Parathyroid adenoma (tissue), 2 donors: ENCODE measurements around the gene BIN1.

Experiments used
- H2AFZ ChIP-seq: fragments of 300-600 bp; sonication (generic); one replicate; pipeline ENCODE4 v1.7.0; 2017; ENCODE audit warnings: antibody characterized with exemption, mild to moderate bottlenecking
- H3K27ac ChIP-seq: fragments of 300-600 bp; sonication (generic); one replicate; pipeline ENCODE4 v1.7.0; 2017
- H3K27me3 ChIP-seq: fragments of 300-600 bp; sonication (generic); one replicate; pipeline ENCODE4 v1.7.0; 2017; ENCODE audit warnings: low read length; ENCODE audit not compliant: control insufficient read depth, insufficient read depth
- H3K36me3 ChIP-seq: fragments of 300-600 bp; sonication (generic); one replicate; pipeline ENCODE4 v1.7.0; 2017; ENCODE audit warnings: low read length; ENCODE audit not compliant: control insufficient read depth, insufficient read depth
- H3K4me1 ChIP-seq: fragments of 300-600 bp; sonication (generic); one replicate; pipeline ENCODE4 v1.7.0; 2017; ENCODE audit warnings: control low read depth
- H3K4me2 ChIP-seq: fragments of 300-600 bp; sonication (generic); one replicate; pipeline ENCODE4 v1.7.0; 2017; ENCODE audit warnings: low read length
- H3K4me3 ChIP-seq: fragments of 300-600 bp; sonication (generic); one replicate; pipeline ENCODE4 v1.7.0; 2017; ENCODE audit warnings: low read depth, low read length
- H3K79me2 ChIP-seq: fragments of 300-600 bp; sonication (generic); one replicate; pipeline ENCODE4 v1.7.0; 2017; ENCODE audit warnings: control low read depth
- H3K9ac ChIP-seq: fragments of 300-600 bp; sonication (generic); one replicate; pipeline ENCODE4 v1.7.0; 2017; ENCODE audit warnings: mild to moderate bottlenecking
- H3K9me3 ChIP-seq: fragments of 300-600 bp; sonication (generic); one replicate; pipeline ENCODE4 v1.7.0; 2017; ENCODE audit warnings: low read length; ENCODE audit not compliant: control insufficient read depth
- TF ChIP-seq, protein P1 (sequence below): fragments of 300-600 bp; sonication (generic); IDR thresholded peaks from one replicate; pipeline ENCODE4 v1.7.0; 2017; ENCODE audit warnings: antibody characterized with exemption, mild to moderate bottlenecking
- donor health status: primary hyperparathyroidism.

The BIN1 gene

GRCh38 chr2:127015106-127015910 is 91.6 kb downstream of the BIN1 start:
- no peak overlapping the region for H3K4me2 ChIP-seq
- no peaks in the 10 kb centered on the region for H3K36me3 ChIP-seq
- no peak overlapping the region for H3K9ac ChIP-seq
- H3K9me3 ChIP-seq, result no peaks in the 10 kb centered on the region
- no peaks in the 10 kb centered on the region for H3K27me3 ChIP-seq
- H2AFZ ChIP-seq, result no peak overlapping the region
- no peak overlapping the region for H3K27ac ChIP-seq
- no peak overlapping the region for H3K4me3 ChIP-seq
- H3K4me1 ChIP-seq, result no peaks in the 10 kb centered on the region
- no peaks in the 10 kb centered on the region for H3K79me2 ChIP-seq
- TF ChIP-seq, protein P1, sequence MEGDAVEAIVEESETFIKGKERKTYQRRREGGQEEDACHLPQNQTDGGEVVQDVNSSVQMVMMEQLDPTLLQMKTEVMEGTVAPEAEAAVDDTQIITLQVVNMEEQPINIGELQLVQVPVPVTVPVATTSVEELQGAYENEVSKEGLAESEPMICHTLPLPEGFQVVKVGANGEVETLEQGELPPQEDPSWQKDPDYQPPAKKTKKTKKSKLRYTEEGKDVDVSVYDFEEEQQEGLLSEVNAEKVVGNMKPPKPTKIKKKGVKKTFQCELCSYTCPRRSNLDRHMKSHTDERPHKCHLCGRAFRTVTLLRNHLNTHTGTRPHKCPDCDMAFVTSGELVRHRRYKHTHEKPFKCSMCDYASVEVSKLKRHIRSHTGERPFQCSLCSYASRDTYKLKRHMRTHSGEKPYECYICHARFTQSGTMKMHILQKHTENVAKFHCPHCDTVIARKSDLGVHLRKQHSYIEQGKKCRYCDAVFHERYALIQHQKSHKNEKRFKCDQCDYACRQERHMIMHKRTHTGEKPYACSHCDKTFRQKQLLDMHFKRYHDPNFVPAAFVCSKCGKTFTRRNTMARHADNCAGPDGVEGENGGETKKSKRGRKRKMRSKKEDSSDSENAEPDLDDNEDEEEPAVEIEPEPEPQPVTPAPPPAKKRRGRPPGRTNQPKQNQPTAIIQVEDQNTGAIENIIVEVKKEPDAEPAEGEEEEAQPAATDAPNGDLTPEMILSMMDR, result no peak

DNA sequence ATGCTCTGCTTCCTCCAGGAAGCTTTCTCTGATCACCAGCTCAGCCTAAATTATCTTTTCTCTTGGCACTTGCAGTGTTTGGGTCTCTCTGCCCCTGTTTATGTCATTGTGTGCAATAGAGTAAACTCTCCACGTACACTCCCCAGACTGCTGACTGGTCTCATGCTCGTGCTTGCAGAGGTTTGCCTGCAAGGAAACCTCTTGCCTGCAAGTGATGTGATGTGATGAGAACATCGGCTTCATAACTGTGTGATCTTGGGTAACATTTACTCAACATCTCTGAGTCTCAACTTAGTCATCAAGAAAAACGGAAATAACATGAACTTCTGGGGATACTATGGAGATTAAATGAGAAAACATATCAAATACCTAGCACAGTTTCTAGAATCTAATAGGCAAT is 92.3 kb downstream of the BIN1 start:
- H3K36me3 ChIP-seq, result no peaks in the 10 kb centered on the region
- no peaks in the 10 kb centered on the region for H3K4me1 ChIP-seq
- no peak overlapping the region for H3K27ac ChIP-seq
- no peaks in the 10 kb centered on the region for H3K27me3 ChIP-seq
- TF ChIP-seq, protein P1, result no peak
- H3K9ac ChIP-seq, result no peak overlapping the region
- H3K4me3 ChIP-seq, result no peak overlapping the region
- no peaks in the 10 kb centered on the region for H3K9me3 ChIP-seq
- H2AFZ ChIP-seq, result no peak overlapping the region
- no peaks in the 10 kb centered on the region for H3K79me2 ChIP-seq
- no peak overlapping the region for H3K4me2 ChIP-seq

GRCh38 chr2:127014224-127014623 is 92.7 kb downstream of the BIN1 start:
- Histone ChIP-seq H3K4me3 (no peak overlapping the region), H3K79me2 (no peaks in the 10 kb centered on the region), H3K9me3 (no peaks in the 10 kb centered on the region), H3K27ac (no peak overlapping the region), H3K4me1 (no peaks in the 10 kb centered on the region), H3K27me3 (no peaks in the 10 kb centered on the region), H3K9ac (no peak overlapping the region), H3K4me2 (no peak overlapping the region), H2AFZ (no peak overlapping the region), H3K36me3 (no peaks in the 10 kb centered on the region)
- TF ChIP-seq, protein P1, result no peak

DNA sequence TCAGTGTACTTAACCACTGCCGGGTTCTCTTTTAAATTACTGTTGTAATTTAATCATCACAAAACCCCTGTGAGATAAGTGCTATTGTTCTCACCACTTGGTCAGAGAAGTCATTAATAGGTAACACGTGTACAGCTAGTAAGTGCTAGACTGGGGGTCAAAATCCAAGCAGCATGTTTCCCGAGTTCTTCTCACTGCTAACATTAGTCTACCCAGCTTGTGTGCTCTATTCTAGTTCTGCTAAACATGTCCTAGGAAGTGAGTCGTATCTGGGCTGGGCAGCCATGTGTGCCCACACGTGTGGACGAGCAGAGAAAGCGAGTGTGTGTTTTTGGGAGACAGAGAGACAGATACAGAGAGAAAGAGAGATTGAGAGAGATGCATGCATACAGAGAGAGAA is 94.1 kb downstream of the BIN1 start:
- no peaks in the 10 kb centered on the region for H3K79me2 ChIP-seq
- H3K27ac ChIP-seq, result no peak overlapping the region
- no peak overlapping the region for H3K9ac ChIP-seq
- no peak overlapping the region for H3K4me2 ChIP-seq
- TF ChIP-seq, protein P1, result no peak
- H3K4me1 ChIP-seq, result no peaks in the 10 kb centered on the region
- no peaks in the 10 kb centered on the region for H3K36me3 ChIP-seq
- H2AFZ ChIP-seq, result no peak overlapping the region
- H3K27me3 ChIP-seq, result no peaks in the 10 kb centered on the region
- no peak overlapping the region for H3K4me3 ChIP-seq
- H3K9me3 ChIP-seq, result no peaks in the 10 kb centered on the region

DNA sequence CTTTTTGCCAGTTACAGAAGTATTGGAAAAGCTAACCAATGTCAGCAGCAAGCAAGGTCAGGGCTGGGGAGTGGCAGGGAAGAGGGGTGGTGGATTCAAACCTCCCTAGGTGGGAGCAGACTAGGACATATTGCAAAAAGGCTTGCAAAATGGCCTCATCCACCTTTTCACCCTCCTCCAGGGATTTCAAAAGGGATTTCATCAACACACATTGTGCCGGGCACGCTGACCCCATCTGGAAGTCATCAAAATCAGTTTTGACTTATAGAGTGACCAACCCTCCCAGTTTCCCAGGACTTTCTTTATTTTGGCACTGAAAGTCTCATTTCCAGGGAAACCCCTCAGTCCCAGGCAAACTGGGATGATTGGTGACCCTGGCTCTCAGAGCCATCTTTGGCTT is 94.7 kb downstream of the BIN1 start:
- Histone ChIP-seq H2AFZ (no peak overlapping the region), H3K27me3 (no peaks in the 10 kb centered on the region), H3K9me3 (no peaks in the 10 kb centered on the region), H3K4me2 (no peak overlapping the region), H3K36me3 (no peaks in the 10 kb centered on the region), H3K27ac (no peak overlapping the region), H3K4me1 (no peaks in the 10 kb centered on the region), H3K9ac (no peak overlapping the region), H3K4me3 (no peak overlapping the region), H3K79me2 (no peaks in the 10 kb centered on the region)
- TF ChIP-seq, protein P1, result no peak
